H1 (cell line): ENCODE results near the gene SHH. TPM values are rescaled to one million over a fixed set of nuclear protein-coding genes. Genes with fewer than 3 reads are reported as not detected.

Experiments
- CTCF ChIA-PET: fragments of 300-600 bp; sonication (Branson Sonifier 250); formaldehyde crosslinking; loops from one replicate; lab custom pipeline; 2021; ENCODE audit not compliant: partially characterized antibody; lab: Charles Lee
- POLR2A ChIA-PET: fragments of 300-600 bp; sonication (Branson Sonifier 250); formaldehyde crosslinking; loops from one replicate; lab custom pipeline; 2021; ENCODE audit warnings: inconsistent platforms; ENCODE audit not compliant: partially characterized antibody; lab: Charles Lee
- DNase-seq, 2 experiments: peaks; one replicate each; pipeline versions ENCODE4 v3.0.0 to v3.0.0-alpha.2; 2010 to 2022; ENCODE audit warnings: low spot score in 2 of 2, low read depth in 1 of 2, mixed read lengths in 1 of 2
- FAIRE-seq: peaks from 2 replicates; lab custom pipeline; 2011; peaks lifted over from hg19 to GRCh38; lab: Jason Lieb, UNC
- H2AFZ ChIP-seq: 2 replicates; pipeline ENCODE4 v1.8.1; 2012; ENCODE audit warnings: low read length, inconsistent platforms
- H2AK5ac ChIP-seq: 2 replicates; pipeline ENCODE4 v1.6.1; 2013; ENCODE audit warnings: low read depth, low read length
- H2BK120ac ChIP-seq: replicated peaks from 2 replicates; pipeline ENCODE3; 2013; ENCODE audit warnings: low read depth, low read length, inconsistent platforms
- H2BK12ac ChIP-seq: 2 replicates; pipeline ENCODE4 v1.6.1; 2013; ENCODE audit warnings: low read depth, low read length
- H2BK15ac ChIP-seq: 2 replicates; pipeline ENCODE4 v1.6.1; 2013; ENCODE audit warnings: low read length
- H2BK20ac ChIP-seq: 2 replicates; pipeline ENCODE4 v1.6.1; 2013; ENCODE audit warnings: low read length
- H2BK5ac ChIP-seq: 2 replicates; pipeline ENCODE4 v1.6.1; 2013; ENCODE audit warnings: low read depth, low read length
- H3K14ac ChIP-seq: 2 replicates; pipeline ENCODE4 v1.6.1; 2013; ENCODE audit warnings: inconsistent platforms; ENCODE audit not compliant: insufficient read length
- H3K18ac ChIP-seq: 2 replicates; pipeline ENCODE4 v1.6.1; 2013; ENCODE audit warnings: low read length; ENCODE audit errors: extremely low read depth
- H3K23ac ChIP-seq: 2 replicates; pipeline ENCODE4 v1.6.1; 2013; ENCODE audit warnings: inconsistent platforms; ENCODE audit not compliant: insufficient read length
- H3K23me2 ChIP-seq: 2 replicates; pipeline ENCODE4 v1.6.1; 2013; ENCODE audit warnings: low read depth, low read length
- H3K27ac ChIP-seq: 2 replicates; pipeline ENCODE4 v1.6.1; 2011; ENCODE audit warnings: low read depth, low read length, inconsistent platforms
- H3K27me3 ChIP-seq, 4 experiments: replicated peaks in 1 of 4; 1 replicate in 1 of 4; 2 replicates in 3 of 4; pipeline versions ENCODE4 v1.6.1 to v1.8.1; 2011 to 2013; ENCODE audit warnings: low read length in 3 of 4, mild to moderate bottlenecking in 3 of 4, inconsistent platforms in 2 of 4, mixed read lengths in 2 of 4, moderate library complexity in 1 of 4; ENCODE audit not compliant: control insufficient read depth in 3 of 4, insufficient read depth in 3 of 4; ENCODE audit errors: extremely low read depth in 1 of 4
- H3K36me3 ChIP-seq, 4 experiments: 2 replicates each; pipeline versions ENCODE4 v1.6.1 to v1.8.1; 2011 to 2013; ENCODE audit warnings: mild to moderate bottlenecking in 4 of 4, low read length in 3 of 4, moderate library complexity in 2 of 4, control low read depth in 1 of 4, inconsistent platforms in 1 of 4; ENCODE audit not compliant: insufficient read depth in 4 of 4, control insufficient read depth in 2 of 4
- H3K4ac ChIP-seq: replicated peaks from 2 replicates; pipeline ENCODE3; 2013; ENCODE audit warnings: low read length, low read depth, mixed read lengths, inconsistent platforms; ENCODE audit not compliant: insufficient read length
- H3K4me1 ChIP-seq, 4 experiments: replicated peaks in 1 of 4; 1 replicate in 1 of 4; 2 replicates in 3 of 4; pipeline versions ENCODE4 v1.6.1 to v1.8.1; 2011 to 2013; ENCODE audit warnings: low read length in 3 of 4, inconsistent platforms in 2 of 4, mixed read lengths in 1 of 4; ENCODE audit not compliant: insufficient read depth in 4 of 4, control insufficient read depth in 3 of 4
- H3K4me2 ChIP-seq, 2 experiments: 2 replicates each; pipeline versions ENCODE4 v1.6.1 to v1.8.1; 2011 to 2013; ENCODE audit warnings: low read depth in 2 of 2, low read length in 2 of 2, control low read depth in 1 of 2, inconsistent platforms in 1 of 2, mild to moderate bottlenecking in 1 of 2; ENCODE audit not compliant: insufficient read depth in 1 of 2
- H3K4me3 ChIP-seq, 4 experiments: fragments of 200-600, 300-600 bp in 1 of 4; sonication (generic), shearing (Covaris generic), sonication (Bioruptor Twin) in 1 of 4; 2 replicates each; pipeline versions ENCODE4 v1.5.1 to v1.8.1; 2011 to 2016; ENCODE audit warnings: low read length in 4 of 4, low read depth in 3 of 4, control low read depth in 2 of 4, inconsistent platforms in 2 of 4, mild to moderate bottlenecking in 2 of 4, mixed read lengths in 1 of 4, moderate library complexity in 1 of 4; ENCODE audit not compliant: insufficient read depth in 2 of 4; ENCODE audit errors: extremely low read depth in 1 of 4
- H3K56ac ChIP-seq: replicated peaks from 2 replicates; pipeline ENCODE3; 2013; ENCODE audit warnings: low read depth, mild to moderate bottlenecking, mixed read lengths, low read length, inconsistent platforms; ENCODE audit not compliant: insufficient read length
- H3K79me1 ChIP-seq: 2 replicates; pipeline ENCODE4 v1.6.1; 2013; ENCODE audit warnings: low read depth, low read length, control low read depth
- H3K79me2 ChIP-seq, 2 experiments: 2 replicates each; pipeline versions ENCODE4 v1.6.1 to v1.8.1; 2012 to 2013; ENCODE audit warnings: low read length in 2 of 2, mild to moderate bottlenecking in 2 of 2, inconsistent platforms in 1 of 2; ENCODE audit not compliant: insufficient read depth in 2 of 2, control insufficient read depth in 1 of 2
- H3K9ac ChIP-seq, 4 experiments: replicated peaks in 1 of 4; 1 replicate in 1 of 4; 2 replicates in 3 of 4; pipeline versions ENCODE4 v1.6.1 to v1.8.1; 2011 to 2013; ENCODE audit warnings: low read depth in 3 of 4, low read length in 3 of 4, control low read depth in 2 of 4, mild to moderate bottlenecking in 2 of 4, moderate library complexity in 2 of 4, inconsistent platforms in 1 of 4; ENCODE audit errors: extremely low read depth in 1 of 4
- H3K9me3 ChIP-seq, 2 experiments: 2 replicates each; pipeline versions ENCODE4 v1.6.1 to v1.8.1; 2012 to 2013; ENCODE audit warnings: mild to moderate bottlenecking in 2 of 2, moderate library complexity in 2 of 2, control low read depth in 1 of 2, inconsistent platforms in 1 of 2, low read depth in 1 of 2, low read length in 1 of 2, mixed read lengths in 1 of 2; ENCODE audit not compliant: insufficient read depth in 2 of 2
- H4K20me1 ChIP-seq, 2 experiments: replicated peaks in 1 of 2; 2 replicates each; pipeline versions ENCODE3 to v1.8.1; 2011 to 2013; ENCODE audit warnings: inconsistent platforms in 2 of 2, low read length in 2 of 2, mild to moderate bottlenecking in 1 of 2; ENCODE audit not compliant: insufficient read depth in 2 of 2, control insufficient read depth in 1 of 2
- H4K5ac ChIP-seq: 2 replicates; pipeline ENCODE4 v1.6.1; 2013; ENCODE audit warnings: low read length, low read depth, mixed read lengths, inconsistent platforms; ENCODE audit not compliant: insufficient read length
- H4K8ac ChIP-seq: 2 replicates; pipeline ENCODE4 v1.8.0; 2013; ENCODE audit warnings: mild to moderate bottlenecking, moderate library complexity, low read length, inconsistent platforms; ENCODE audit not compliant: insufficient read depth; ENCODE audit errors: extremely low read depth
- H4K91ac ChIP-seq: replicated peaks from 2 replicates; pipeline ENCODE3; 2013; ENCODE audit warnings: low read length, mixed read lengths, inconsistent platforms; ENCODE audit not compliant: insufficient read length
- BRCA1 ChIP-seq: IDR thresholded peaks from 2 replicates; pipeline ENCODE4 v1.6.1; 2012; ENCODE audit warnings: low read depth, low read length, improper control_type of control experiment
- CBX5 ChIP-seq: fragments of 300-800, 300-1000 bp; sonication (generic); IDR thresholded peaks from 2 replicates; pipeline ENCODE4 v1.7.1; 2016; ENCODE audit warnings: antibody characterized with exemption, low read length, low read depth
- CBX8 ChIP-seq: fragments of 300-800, 300-1000 bp; sonication (generic); IDR thresholded peaks from 2 replicates; pipeline ENCODE4 v1.7.1; 2016; ENCODE audit warnings: low read depth, low read length, borderline replicate concordance
- CHD1 ChIP-seq: IDR thresholded peaks from 2 replicates; pipeline ENCODE4 v1.6.1; 2012; ENCODE audit warnings: low read depth, low read length, improper control_type of control experiment
- KDM5A ChIP-seq: fragments of 200-600 bp; IDR thresholded peaks from 2 replicates; pipeline ENCODE4 v1.7.1; 2012; ENCODE audit warnings: mild to moderate bottlenecking, low read length, inconsistent platforms, mixed read lengths
- POLR2A ChIP-seq, 2 experiments: IDR thresholded peaks; 1 replicate in 1 of 2; 2 replicates in 1 of 2; pipeline ENCODE4 v1.6.1; 2011; ENCODE audit warnings: low read depth in 2 of 2, low read length in 2 of 2, mild to moderate bottlenecking in 2 of 2; ENCODE audit errors: control extremely low read depth in 1 of 2
- SIN3A ChIP-seq, 2 experiments: IDR thresholded peaks in 1 of 2; conservative IDR thresholded peaks in 1 of 2; 2 replicates each; pipeline ENCODE4 v1.6.1; 2011 to 2012; ENCODE audit warnings: low read length in 2 of 2, improper control_type of control experiment in 1 of 2, low read depth in 1 of 2, mild to moderate bottlenecking in 1 of 2
- SP4 ChIP-seq: IDR thresholded peaks from 2 replicates; pipeline ENCODE4 v1.6.1; 2012; ENCODE audit warnings: low read length, inconsistent platforms
- TAF1 ChIP-seq: IDR thresholded peaks from 2 replicates; pipeline ENCODE4 v1.6.1; 2011; ENCODE audit warnings: mild to moderate bottlenecking, low read depth, low read length
- WGBS, 2 experiments: shearing (Covaris generic) in 1 of 2; methylation state at CpG; one replicate each; pipeline versions ENCODE4 v1.1.6 to v1.1.7; 2013 to 2015; ENCODE audit warnings: low lambda C conversion rate in 2 of 2, mixed read lengths in 2 of 2, inconsistent platforms in 1 of 2, low coverage in 1 of 2, missing lambda C conversion rate in 1 of 2; ENCODE audit not compliant: insufficient replicate concordance in 2 of 2, insufficient coverage in 1 of 2, insufficient read length in 1 of 2; ENCODE audit errors: extremely low coverage in 1 of 2, missing lambda C conversion rate in 1 of 2; 5-methylcytosine and 5-hydroxymethylcytosine counted together
- polyA plus RNA-seq, 7 experiments: library from polyadenylated mRNA; depleted of rRNA in 3 of 7; stranded (reverse) in 5 of 7; unstranded in 2 of 7; fragments of >200 nt in 5 of 7; fragments of 200-250 nt in 2 of 7; gene quantifications; 1 replicate in 5 of 7; 2 replicates in 1 of 7; 4 replicates in 1 of 7; pipeline versions ENCODE4 v1.2.1 to v1.2.3, GENCODE V29; 2011 to 2013; ENCODE audit warnings: missing spikeins in 2 of 7, mixed read lengths in 2 of 7
- total RNA-seq: library from RNA; stranded (reverse); fragmentation: NEBNext Ultra II Directional; extraction: Animal tissue kit (Norgen Biotek cat#: 25700); gene quantifications from 2 replicates; pipeline ENCODE4 v1.2.1, GENCODE V29; 2021
- TF ChIP-seq, protein P1 (sequence below): IDR thresholded peaks from 2 replicates; pipeline ENCODE4 v1.6.1; 2012; ENCODE audit warnings: inconsistent platforms

SHH gene
- total and polyA plus RNA-seq, 2 of the 8 experiments (the other 6 are each of a cell fraction or from before 2014, with no cell fraction given): not detected

DNA sequence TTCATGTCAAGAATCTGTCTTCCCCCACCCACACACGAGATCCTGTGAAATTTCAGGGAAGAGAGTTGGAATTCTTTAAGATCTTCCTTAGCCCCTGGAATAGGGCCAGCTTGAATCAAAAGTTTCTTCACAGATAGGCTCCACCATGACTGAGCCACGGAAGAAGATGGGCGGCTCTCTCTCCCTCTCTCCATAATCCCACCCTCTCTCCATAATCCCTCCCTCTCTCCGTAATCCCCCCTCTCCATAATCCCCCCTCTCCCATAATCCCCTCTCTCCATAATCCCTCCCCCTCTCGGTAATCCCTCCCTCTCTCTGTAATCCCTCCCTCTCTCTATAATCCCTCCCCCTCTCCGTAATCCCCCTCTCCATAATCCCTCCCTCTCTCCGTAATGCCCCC is 20.4 kb downstream of the SHH start:
- Histone ChIP-seq H2AK5ac (no peak overlapping the region), H3K4me3 (no peak overlapping the region), H3K9me3 (peaks cover 5 to 7% of the 10 kb centered on the region in 2 experiments; a peak in 1 of 4 replicates), H3K36me3 (no peaks in the 10 kb centered on the region), H2BK15ac (no peak overlapping the region), H3K23me2 (peaks cover 9% of the 10 kb centered on the region), H2BK5ac (no peak overlapping the region), H3K4me1 (peaks cover 0 to 2% (median under 1%) of the 10 kb centered on the region in 4 experiments; a peak in 1 of 7 replicates), H2BK120ac (no peak overlapping the region), H2BK12ac (no peak overlapping the region), H4K5ac (no peak overlapping the region), H3K27me3 (peaks cover 0 to 23% (median 12%) of the 10 kb centered on the region in 4 experiments; a peak in 5 of 7 replicates), H4K91ac (no peak overlapping the region), H3K18ac (no peak overlapping the region), H2AFZ (no peak overlapping the region), H3K9ac (no peak overlapping the region), H3K14ac (no peak overlapping the region), H3K56ac (no peak overlapping the region), H3K79me2 (no peaks in the 10 kb centered on the region), H3K23ac (no peak overlapping the region), H2BK20ac (no peak overlapping the region), H3K79me1 (0 out of 2 replicates have a peak, but pooled peaks cover 2% of the 10 kb centered on the region), H3K4ac (no peak overlapping the region), H4K20me1 (peaks cover 0 to 7% of the 10 kb centered on the region in 2 experiments), H4K8ac (no peak overlapping the region), H3K4me2 (no peak overlapping the region), H3K27ac (no peak overlapping the region)
- ChIA-PET CTCF (no interaction called here), POLR2A (no interaction called here)
- TF ChIP-seq BRCA1 (no peak), SIN3A (conservative IDR thresholded peaks at IDR 0.05 in 1 of 2, IDR thresholded peaks at IDR 0.05 in 1 of 2; ENCODE audit: low read depth in 1 of 2, low read length in 2 of 2) (no peak), KDM5A (no peak), POLR2A (IDR thresholded peaks at IDR 0.05; ENCODE audit: control extremely low read depth in 1 of 2, low read depth in 2 of 2, low read length in 2 of 2) (no peak), TAF1 (no peak), SP4 (no peak), CBX8 (no peak), CBX5 (no peak), CHD1 (no peak)
- TF ChIP-seq, protein P1, sequence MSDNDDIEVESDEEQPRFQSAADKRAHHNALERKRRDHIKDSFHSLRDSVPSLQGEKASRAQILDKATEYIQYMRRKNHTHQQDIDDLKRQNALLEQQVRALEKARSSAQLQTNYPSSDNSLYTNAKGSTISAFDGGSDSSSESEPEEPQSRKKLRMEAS: no peak
- peak; percentile 93 for FAIRE-seq
- 73 to 97% methylated on average over 4 to 5 of the region's 7 CpGs for WGBS, 2 experiments
- no peak for DNase-seq
